Activated naive CD4-positive, alpha-beta T cell treated with anti-CD3 and anti-CD28 coated beads, Interleukin-2, amount 50 U/mL, for 16 hours (primary cell): ENCODE data around the gene KLF16.

Source experiments
- DNase-seq: peaks from one replicate; pipeline ENCODE4 v3.0.0-alpha.2; 2020

KLF16 gene

GRCh38 chr19:1866693-1867348 is 3.4 kb upstream of the KLF16 start:
- DNase-seq, result no peak

DNA sequence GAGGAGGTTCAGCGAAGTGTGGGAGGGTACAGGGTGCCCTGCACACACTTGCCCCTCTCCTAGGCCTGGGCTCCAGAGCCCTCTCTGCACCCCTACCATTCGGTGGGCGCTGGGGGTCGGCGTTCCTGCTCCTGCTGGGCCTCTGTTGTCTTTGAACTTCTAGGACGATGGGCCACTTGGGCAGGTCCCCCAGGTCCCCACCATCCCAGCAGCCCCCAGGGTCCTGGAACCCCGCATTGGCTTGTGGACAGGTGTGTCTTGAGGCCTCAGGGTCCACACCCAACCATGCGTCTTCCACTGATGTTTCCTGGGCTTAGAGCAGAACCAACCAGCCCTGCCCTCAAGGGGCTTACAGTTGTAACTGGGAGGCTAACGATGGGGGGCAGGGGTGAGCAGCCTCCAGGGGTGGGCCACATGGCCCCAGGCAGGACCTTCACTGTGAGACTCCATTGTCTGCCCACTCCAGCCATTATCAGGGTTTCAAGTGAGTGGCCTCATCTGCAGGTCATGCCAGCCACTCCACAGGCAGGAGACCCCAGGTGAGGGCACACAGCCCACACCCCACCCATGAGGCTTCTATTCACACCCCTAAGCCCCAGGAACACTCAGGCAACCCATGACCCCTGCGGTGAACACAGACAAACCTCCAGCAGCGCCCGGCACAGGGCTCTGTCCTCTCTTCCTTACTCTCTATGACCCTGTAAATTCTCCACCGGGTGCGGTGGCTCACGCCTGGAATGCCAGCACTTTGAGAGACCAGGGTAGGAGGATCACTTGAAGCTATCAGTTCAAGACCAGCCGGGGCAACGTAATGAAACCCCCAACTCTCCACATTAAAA is 2.0 kb upstream of the KLF16 start:
- no peak for DNase-seq

DNA sequence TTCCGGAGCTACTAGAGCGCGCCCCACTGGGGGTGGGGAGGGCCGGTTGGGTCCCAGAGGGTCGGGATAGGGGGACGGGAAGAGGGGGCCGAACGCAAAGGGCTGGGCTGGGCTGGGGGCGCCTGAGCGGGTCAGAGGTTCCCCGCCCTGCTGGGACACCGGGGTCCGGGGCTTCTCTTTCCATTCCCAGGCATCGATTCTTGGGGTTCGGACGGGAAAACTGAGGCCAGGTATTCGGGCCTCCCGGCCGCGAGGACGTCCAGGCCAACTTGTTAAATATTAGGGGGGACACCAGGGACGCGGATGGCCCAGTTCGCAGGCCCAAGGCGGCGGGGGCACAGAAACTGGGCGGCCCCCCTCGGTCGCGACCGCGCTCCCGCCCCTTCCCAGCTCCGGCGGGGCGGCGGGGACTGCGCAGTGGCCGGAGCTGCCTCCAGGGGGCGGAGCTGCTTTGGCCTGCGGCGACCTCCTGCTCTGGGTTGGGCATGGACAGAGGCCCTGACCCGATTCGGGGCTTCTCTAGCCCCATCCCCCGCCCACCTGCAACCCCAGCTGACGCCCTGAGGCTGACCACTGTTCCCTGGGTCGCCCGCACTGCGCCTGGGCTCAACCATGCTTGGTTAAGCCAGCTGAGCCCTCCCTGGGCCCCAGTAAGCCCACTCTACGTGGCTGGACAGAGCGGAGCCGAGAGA is 1.2 kb upstream of the KLF16 start:
- peak; percentile 65 for DNase-seq

DNA sequence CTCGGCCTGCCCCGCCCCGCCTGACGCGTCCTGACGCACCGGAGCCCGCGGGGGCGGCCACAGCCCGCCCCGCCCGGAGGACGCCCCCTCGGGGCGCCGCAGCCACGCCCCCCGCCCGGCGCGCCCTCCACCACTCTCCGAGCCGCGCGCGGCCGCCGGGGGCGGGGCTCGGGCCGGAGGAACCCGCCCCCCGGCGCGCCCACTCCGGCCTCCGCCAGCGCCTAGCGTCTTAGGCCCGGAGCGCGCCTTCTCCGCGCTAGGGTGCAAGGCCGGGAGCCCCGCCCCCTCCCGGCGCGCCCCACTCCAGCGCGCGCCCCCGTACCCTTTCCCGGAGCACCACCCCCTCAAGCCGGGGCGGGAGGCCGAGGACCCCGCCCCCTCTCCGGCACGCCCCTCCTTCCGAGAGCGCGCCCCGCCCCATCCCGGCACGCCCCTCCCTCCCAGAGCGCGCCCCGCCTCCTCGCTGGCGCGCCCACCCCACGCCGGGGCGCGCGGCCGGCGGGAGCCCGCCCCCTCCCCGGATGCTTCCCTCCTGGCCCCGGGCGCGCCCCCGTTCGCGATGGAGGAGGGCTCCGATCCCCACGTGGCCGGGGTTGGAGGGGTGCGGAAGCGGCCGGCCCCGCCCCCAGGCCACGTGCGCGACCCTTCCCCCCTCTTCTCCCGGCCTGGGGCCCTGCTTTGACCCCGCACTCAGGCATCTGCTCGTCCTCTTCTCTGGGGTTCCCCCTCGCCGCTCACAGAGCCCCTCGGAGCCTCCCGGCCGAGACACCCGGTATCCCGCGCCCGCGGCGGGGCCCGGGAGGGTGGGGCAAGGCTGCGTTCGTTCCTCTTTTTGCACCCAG is 480 bp upstream of the KLF16 start:
- DNase-seq, result peak; percentile 96

- DNase-seq, result peak; percentile 68
Measured at GRCh38 chr19:1862424-1863327, 703 bp downstream of the KLF16 start.

DNA sequence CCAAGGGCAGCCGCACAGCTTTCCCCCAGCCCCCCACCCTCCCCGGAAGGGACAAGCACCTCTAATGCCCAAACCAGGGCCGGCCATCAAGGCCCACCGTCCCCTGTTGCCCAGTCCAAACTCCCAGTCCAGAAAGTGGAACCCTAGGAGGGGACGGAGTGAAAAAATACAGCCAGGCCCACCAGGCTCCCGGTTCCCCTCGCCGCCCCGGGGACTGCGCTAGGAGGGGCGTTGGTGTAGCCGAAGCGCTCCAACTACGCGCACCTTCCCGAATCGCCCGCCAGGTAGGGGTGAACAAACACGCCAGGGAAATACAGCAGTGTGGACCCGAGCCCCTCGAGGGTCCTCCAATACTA is 1.3 kb downstream of the KLF16 start:
- no peak for DNase-seq

- no peak for DNase-seq
Measured at GRCh38 chr19:1861599-1862031, 1.8 kb downstream of the KLF16 start.

DNA sequence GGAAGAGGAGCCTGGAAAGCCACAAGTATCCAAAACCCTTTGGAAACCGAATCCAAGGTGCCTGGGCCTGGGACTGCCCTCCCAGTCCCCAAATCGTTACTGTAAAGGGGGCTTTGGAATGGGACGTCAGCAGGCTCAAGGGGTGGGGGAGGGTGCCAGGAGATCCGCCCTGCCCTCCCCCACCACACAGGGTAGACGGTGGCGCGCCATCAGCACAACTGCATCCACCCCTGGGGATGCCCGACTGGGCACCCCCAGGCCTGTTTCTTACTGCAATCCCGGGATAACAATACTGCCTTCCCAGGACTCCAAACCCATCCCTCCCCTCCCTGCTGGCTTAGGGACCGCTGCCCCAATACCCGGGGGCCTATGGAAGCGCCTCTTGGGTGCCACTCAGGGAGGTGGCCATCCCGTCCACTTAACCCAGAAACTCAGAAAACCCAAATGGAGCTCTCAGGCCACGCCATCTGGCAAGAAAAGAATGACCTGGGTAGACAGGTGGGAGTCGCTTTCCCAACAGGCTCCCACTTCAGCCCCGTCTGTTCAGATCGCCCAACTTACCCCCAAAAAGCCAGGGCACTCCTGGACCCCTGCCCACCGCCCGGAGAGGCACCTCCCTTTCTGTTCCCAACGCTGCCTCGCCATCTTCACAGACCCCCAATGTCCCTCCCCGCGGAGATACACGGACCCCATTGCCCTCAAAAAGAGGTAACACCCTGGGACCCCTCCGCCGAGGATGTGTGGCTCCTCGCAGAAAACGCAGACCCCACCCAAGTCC is 2.4 kb downstream of the KLF16 start:
- DNase-seq, result no peak

DNA sequence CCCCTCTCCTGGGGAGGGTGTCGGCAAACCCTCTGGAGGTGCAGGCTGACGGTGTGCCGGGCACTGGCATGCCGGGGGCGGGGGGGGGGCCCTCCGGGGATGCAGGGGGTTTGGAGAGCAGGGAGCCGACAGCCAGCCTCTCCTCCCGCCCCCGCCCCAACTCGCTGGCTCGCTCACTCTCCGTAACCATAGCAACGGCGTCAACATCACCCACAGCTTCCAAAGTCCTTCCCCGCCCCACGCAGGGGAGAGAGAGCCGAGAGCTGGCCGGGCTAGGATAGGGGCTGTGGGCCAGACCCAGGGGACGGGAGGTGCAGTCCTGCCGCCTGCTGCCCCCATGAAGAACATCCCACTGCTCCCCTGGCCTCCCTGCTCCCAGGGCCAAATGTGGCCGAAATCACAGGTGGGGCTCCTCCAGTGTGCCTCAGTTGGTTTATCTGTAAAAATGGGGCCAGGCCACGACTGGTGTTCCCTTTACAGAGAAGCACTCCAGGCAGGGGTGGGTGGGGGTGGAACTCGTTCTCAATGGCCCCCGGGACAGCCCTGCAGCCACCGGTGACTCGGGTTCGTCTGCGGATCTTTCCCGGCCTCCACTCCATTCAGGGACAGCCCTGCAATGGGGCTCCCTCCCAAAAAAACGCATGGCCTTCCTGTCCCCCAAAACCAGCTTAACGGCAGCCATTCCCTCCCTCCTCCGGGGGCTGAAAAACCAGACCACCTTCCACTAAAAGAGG is 3.2 kb downstream of the KLF16 start:
- peak; percentile 53 for DNase-seq

DNA sequence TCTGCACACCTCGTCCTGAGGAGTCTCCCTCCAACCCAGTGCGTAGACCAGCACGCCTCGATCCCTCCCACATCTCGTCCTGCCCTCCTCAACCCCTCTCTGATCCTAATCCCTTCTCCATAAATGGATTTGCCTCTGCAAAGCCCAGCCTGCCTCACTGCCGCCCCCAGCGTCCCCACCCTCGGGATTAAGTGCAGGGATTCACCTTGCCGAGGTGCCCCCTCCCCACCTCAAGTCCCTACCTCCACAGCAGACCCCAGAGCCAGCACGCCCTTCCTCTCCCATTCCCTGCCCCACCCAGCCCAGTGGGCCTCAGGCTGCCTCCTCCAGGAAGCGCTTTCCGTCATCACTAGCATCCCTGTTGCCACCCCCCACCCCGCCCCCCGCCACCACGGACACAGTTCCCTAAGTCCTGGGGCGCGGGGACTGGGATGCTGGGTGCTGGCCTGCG is 4.0 kb downstream of the KLF16 start:
- DNase-seq, result no peak

- no peak for DNase-seq
Measured at GRCh38 chr19:1858412-1859081, 4.8 kb downstream of the KLF16 start.

DNA sequence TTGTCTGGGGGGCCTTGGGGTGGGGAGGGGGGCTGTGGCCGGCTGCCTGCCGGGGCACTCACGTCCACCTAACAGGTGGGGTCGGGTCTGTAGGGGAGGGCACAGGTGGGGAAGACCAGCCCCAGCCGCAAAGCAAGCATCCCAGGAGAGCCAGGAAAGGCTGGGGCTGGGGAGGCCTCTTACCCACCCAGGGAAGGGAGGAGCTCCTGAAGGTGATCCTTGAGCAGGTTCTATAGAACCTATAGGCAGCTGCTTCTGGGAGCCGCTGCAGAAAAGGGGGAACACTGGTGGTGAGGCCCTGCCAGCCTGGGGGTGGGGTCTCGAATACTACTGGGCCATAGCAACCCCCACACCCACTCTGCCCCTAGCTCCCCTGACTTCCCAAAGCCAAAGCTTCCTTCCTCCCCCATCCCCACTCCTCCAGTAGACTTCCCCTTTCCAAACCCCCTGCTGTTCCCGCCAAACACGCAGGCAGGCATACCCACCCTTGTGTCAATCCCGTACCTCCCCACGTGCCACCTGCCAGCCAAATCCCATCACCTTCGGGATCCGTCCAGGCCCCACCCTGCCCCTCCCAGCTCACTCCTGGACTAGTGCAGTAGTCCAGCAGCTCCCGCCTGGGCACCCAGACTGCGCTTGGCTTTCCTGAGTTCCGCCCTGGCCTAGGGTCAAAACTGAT is 5.6 kb downstream of the KLF16 start:
- DNase-seq, result no peak

GRCh38 chr19:1856698-1857603 is 6.4 kb downstream of the KLF16 start:
- peak; percentile 57 for DNase-seq

DNA sequence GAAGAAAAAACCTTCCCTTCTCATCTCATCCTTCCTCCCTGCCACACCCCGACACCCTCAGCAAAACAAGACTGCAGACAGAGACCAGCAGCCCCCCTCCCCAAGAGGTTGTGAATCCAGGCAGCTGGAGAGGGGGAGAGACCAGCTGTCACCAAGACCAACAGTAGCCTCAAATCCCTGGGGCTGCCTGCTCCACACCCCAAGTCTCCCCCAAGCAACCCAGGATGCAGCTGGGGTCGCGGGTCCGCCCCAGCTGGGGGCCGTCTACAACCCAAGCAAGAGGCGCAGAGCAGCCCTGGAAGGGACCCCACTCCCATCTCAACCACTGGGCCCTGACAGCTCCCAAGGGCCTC is 7.1 kb downstream of the KLF16 start:
- no peak for DNase-seq

DNA sequence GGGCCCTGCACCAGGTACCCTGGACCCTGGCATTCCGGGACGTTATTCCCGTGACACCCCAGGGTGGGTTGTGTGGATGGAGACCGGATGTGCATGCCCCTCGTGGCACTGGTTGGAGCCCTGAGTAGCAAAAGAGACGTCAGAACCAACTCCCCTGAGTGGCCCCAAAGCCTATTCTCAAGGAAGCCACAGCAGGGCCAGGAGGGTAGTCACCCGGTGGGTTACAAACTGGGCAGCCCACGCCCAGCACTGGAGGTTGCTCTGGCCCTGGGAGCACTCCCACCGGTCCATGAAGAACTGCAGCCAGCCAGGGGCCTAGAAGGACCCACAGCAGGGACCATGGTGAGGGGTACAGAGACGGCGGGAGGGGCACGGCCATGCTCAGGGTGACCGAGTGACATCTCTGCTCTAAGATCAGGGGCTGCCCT is 7.5 kb downstream of the KLF16 start:
- peak; percentile 36 for DNase-seq

- peak; percentile 61 for DNase-seq
Measured at GRCh38 chr19:1855040-1855827, 8.1 kb downstream of the KLF16 start.

DNA sequence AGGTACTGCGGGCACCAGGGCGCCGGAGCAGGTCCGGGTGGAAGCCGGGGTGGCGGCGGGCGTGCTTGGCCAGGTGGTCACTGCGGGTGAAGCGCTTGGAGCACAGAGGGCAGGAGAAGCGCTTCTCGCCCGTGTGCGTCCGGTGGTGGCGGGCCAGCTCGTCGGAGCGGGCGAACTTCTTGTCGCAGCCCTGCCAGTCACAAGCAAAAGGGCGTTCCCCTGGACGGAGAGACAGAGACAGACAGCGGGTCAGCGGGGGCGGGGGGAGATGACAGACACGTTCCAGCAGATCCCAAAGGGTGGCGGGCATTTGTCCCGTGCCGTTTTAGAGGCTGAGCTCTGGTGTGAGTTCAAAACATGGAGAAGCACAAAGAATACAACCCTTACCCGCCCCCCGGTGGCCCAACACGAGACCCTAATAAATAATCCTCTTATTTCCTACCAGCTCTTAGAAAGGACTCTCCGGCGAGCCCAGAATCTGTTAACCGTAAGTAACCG is 8.8 kb downstream of the KLF16 start:
- no peak for DNase-seq
